ENCODE results near the gene CD2. TPM values are rescaled to one million over a fixed set of nuclear protein-coding genes. Genes with fewer than 3 reads are reported as not detected.

The CD2 gene
- total RNA-seq, 4 donors from 2014 or later, result 0.38 to 5.2 (median 2.4) TPM

- TF ChIP-seq CTCF (IDR thresholded peaks at IDR 0.05; ENCODE audit: low read depth), result no peak
Measured at GRCh38 chr1:116739371-116740012, 14.7 kb upstream of the CD2 start.

- TF ChIP-seq CTCF (IDR thresholded peaks at IDR 0.05; ENCODE audit: low read depth), result no peak
Measured at GRCh38 chr1:116740296-116740695, 13.9 kb upstream of the CD2 start.

GRCh38 chr1:116740746-116741145, 13.5 kb upstream of the CD2 start:
- TF ChIP-seq CTCF (IDR thresholded peaks at IDR 0.05; ENCODE audit: low read depth), result no peak

- no peak for TF ChIP-seq CTCF (IDR thresholded peaks at IDR 0.05; ENCODE audit: low read depth)
Measured at GRCh38 chr1:116741836-116742565, 12.2 kb upstream of the CD2 start.

- no peak for TF ChIP-seq CTCF (IDR thresholded peaks at IDR 0.05; ENCODE audit: low read depth)
Measured at GRCh38 chr1:116743535-116743934, 10.7 kb upstream of the CD2 start.

- no peak for TF ChIP-seq CTCF (IDR thresholded peaks at IDR 0.05; ENCODE audit: low read depth)
Measured at GRCh38 chr1:116748272-116748671, 6.0 kb upstream of the CD2 start.

- TF ChIP-seq CTCF (IDR thresholded peaks at IDR 0.05; ENCODE audit: low read depth), result no peak
Measured at GRCh38 chr1:116751146-116751545, 3.1 kb upstream of the CD2 start.

Measured in subcutaneous adipose tissue (tissue), 4 donors.